ENCODE data around the gene WNT2B.

- no peak for TF ChIP-seq CTCF (IDR thresholded peaks at IDR 0.05)
- TF ChIP-seq REST (IDR thresholded peaks at IDR 0.05; ENCODE audit: insufficient read depth in 1 of 2, low read depth in 2 of 2, low read length in 1 of 2) = no peak
- no peak for TF ChIP-seq POLR2AphosphoS5 (IDR thresholded peaks at IDR 0.05; ENCODE audit: low read depth, low read length)
Measured at GRCh38 chr1:112541299-112541698, 32.5 kb downstream of the WNT2B start.

Measured in Panc1 (cell line).